ENCODE results near the gene CPNE6.

- TF ChIP-seq POLR2A (IDR thresholded peaks at IDR 0.05) (no peak), CTCF (IDR thresholded peaks at IDR 0.05 in 4 of 5, conservative IDR thresholded peaks at IDR 0.05 in 1 of 5) (no peak)
These were observed 10.4 kb downstream of the CPNE6 start for GRCh38 chr14:24081739-24082211.
